HG03558 (cell line): ENCODE measurements around the gene FBRSL1.
"Not testable (repeated sequence)": the region's sequence is repeated elsewhere in the genome, so short reads cannot be mapped to it uniquely, and the experiment has no call there.

Source experiments
- ATAC-seq: cut with Tn5 transposase; IDR thresholded peaks from one replicate; pipeline ENCODE4 v1.9.1; 2021; ENCODE audit warnings: moderate number of reproducible peaks; ENCODE audit not compliant: unreplicated experiment; ENCODE audit errors: extremely low read depth

The FBRSL1 gene

DNA sequence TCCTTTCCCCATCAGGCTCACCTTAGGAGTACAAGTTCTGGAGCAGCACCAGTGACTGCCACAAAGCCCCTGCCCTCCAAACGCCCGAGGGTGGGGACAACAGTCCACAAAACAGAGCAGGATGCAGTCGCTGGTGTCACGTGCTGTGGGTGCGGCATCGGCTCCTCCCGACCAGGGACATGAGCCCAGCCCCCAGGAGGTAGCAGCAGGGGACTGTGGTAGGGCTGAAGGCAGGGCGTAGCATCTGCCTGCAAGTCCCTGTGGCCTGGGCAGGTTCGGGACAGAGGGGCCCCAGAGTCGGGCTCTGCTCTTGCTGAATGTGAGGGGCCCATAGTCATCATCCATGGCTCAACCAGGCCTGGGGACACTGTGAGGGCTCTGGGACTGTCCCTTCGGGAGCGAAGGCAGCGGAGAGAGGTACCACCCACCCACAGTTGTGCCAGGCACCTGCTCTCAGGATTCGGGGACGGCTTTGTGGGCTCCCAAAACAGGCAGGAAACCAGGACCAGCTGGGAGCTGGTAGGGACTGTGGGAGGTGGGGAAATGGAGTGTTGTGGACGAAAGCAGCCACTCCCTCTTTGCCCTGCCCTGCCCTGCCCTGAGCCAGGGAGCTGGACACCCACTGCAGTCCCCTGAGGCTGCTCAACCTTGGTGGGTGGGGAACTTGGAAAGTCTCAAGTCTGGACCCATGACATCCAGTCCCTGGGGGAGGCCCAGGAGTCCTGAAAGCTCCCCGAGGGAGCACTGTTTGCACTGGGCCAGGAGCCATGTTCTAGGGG is 30.7 kb downstream of the FBRSL1 start:
- ATAC-seq = no peak

DNA sequence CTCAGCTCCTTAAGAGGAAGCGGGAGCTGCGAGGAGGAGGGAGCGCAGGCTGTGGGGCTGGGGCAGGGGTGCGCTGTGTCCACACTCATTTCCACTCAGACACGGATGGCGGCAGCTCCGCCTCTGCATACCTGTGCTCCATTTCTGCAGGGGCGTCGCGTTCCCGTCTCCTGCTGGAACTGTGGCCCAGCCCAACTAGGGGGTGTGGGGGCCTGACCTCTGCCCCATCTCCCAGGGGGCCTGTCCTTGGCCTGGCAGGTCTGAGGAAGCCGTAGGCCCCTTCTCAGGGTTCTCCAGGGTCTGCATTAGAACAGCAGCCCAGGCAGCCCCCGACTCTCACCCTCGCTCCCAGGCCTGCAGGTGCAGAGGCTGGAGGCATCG is 31.2 kb downstream of the FBRSL1 start:
- no peak for ATAC-seq

DNA sequence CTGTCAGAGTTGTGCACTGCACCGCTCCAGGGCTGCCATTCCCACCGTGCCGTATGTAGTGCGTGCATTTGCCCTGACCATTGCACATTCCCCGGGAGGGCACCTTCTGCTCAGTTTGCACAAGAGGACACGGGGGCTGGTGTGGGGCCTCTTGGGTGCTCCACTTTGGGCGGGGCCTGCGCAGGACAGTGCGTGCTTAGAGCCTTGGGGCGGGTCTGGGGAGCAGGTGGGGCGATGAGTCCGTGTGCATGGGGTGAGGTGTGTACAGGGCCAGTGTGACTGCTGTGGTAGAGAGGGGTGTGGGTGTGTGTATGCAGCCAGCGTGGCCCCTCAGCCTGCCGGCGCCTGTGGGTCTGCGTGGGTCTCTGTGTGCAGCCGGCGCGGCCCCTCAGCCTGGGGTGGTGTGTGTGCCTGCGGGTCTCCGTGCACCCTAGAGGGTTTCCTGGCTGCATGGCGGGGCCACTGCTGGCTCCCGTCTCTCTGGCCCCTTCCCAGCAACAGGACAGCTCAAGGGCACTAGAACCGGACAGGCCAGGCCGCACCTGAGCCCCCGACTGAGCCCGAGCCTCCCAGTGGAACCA is 31.9 kb downstream of the FBRSL1 start:
- ATAC-seq = no peak

DNA sequence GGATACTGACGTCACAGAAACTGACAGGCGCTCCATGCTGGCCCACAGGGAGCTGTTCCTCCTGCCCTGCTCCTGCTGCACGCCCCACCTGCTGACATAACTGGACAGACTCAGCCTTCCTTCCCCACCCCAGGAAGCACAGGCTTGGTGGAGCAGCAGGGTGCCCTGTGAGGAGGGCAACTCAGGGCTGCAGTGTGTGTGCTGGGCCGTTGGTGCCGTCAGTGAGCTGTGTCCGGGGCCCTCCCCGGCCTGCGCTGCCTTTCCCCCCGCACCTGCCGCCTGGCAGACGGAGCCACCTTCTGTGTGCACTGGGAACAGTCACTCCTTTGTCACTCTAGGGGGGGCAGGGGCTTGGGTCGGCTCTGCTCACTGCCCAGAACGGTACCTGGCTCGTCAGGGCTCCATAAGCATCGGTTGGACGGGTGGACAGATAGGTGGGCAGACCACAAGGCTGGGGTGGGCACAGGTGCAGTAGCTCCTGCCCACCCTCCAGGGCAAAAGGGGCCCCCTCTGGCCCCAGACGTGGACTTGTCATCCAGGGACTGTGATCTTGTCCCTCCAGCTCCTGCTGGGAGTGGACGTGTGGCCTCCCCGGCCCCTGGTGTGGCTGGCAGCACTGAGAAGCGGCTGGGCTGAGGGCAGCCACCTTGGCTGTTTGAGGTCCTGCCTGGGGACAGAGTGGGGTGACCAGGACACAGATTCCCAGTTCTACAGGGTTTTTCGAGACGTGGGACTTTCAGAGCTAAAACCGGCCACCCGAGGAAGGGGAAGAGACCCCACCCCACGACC is 32.8 kb downstream of the FBRSL1 start:
- no peak for ATAC-seq

DNA sequence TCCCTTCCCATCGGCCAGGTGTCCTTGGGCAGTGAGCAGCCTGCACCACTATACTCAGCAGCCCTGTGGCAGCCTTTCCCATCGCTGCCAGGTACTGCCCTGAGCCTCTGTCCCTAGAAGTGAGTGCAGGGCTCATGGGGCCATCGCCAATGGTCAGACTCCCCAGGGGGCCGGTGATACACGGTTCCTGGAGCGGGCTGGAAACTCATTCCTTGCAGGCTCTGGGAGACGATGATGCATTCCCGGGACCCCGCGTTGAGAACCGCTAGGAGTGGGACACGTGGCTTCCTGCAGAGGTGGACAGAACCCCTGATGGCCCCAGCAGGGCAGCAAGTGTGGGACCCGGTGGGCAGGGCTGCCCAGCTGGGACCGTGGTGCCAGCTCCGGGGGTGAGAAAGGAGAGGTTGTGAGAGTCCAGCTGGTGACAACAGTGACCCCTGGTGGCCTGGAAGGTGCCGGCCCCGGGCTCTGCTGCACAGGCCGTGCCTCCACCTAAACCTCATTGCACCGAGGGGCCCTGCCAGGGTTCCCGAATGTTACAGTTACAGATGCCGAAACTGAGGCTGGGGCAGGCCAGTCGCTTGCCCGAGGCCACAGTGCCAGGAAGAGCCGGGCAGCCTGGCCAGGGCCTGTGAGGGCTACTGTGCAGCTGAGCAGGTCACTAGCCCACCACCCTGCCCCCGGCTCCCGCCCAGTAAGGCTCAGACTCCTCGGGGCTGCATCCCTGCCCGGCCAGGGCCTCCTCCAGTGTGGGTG is 33.8 kb downstream of the FBRSL1 start:
- ATAC-seq = no peak

DNA sequence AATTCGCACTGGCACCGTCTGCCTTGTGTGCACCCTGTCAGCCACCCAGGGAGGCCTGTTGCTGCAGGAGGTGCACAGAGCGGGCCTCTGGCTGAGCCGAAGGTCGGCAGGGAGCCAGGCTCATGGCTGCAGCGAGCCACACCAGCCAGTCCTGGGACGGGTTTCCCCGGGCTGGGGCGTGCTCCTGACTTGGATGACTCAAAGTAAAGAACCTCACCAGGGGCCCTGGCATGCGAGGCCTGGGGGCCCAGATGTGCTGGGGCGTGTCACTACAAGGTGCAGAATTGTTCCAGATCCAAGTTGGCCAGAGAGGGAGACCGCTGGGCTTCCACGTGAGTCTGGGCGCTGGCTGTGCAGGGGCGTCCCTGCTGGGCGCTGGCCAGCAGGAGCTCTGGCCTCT is 34.5 kb downstream of the FBRSL1 start:
- ATAC-seq = no peak

DNA sequence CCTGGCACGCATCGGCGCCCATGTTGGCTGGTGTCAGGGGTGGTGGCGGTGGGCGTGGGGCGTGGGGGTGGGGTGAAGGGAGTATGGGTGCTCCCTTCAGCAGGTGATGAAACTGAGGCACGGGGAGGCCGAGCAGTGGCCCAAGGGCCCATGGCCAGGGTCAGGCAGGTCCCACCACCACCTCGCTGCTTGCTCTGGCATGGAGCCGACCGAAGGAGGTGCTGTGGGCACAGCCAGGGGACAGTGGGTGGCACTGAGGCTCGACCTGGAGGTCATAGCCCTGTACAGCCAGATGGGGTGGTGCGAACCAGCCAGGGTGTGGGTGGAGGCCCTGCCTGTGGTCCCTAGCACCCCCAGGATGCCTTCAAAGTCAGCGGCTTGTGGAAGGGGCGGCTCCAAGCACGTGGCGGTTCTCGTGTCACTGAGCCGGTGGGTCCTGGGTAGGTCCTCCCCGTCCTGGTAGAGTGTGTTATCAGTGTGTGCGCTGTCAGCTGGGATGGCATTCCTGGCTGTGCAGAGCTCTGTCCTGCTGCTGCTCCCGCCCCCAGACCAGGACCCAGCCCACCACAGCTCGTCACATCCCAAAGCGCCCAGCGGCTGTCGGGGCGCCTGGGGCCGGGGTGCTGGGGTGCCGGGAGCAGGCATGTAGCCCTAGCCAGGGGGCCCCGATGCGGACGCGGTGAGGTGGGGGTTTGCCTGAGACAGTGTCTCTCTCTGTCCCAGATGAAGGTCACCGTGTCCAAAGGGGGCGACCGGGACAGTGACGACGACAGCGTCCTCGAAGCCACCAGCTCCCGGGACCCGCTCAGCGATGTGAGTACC is 35.3 kb downstream of the FBRSL1 start:
- ATAC-seq = no peak

DNA sequence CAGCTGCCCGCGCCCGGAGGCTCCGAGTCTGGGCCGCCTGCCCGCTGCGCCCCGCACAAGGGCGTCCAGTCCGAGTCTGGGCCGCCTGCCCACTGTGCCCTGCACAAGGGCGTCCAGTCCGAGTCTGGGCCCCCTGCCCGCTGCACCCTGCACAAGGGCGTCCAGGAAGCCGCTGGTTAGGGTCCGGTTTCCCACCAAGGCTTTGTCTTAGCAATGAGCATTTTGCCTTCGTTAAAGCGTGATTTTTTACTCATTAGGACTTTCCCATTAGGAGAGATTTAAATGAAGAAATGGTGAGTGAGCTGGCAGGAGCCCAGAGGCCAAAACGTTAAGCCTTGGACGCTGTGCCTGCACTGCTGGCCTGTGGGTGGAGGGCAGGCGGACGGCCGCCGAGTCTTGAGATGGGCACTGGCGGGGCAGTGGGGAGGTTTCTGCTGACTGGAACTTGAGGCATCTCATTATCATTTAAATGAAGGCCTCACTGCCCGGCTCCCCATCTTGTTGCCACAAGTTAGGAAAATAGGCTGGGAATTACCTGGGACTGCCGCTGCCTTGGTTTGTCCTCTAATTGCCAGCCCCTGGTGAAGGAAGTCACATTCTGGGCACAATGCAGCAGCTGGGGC is 36.0 kb downstream of the FBRSL1 start:
- ATAC-seq = no peak

DNA sequence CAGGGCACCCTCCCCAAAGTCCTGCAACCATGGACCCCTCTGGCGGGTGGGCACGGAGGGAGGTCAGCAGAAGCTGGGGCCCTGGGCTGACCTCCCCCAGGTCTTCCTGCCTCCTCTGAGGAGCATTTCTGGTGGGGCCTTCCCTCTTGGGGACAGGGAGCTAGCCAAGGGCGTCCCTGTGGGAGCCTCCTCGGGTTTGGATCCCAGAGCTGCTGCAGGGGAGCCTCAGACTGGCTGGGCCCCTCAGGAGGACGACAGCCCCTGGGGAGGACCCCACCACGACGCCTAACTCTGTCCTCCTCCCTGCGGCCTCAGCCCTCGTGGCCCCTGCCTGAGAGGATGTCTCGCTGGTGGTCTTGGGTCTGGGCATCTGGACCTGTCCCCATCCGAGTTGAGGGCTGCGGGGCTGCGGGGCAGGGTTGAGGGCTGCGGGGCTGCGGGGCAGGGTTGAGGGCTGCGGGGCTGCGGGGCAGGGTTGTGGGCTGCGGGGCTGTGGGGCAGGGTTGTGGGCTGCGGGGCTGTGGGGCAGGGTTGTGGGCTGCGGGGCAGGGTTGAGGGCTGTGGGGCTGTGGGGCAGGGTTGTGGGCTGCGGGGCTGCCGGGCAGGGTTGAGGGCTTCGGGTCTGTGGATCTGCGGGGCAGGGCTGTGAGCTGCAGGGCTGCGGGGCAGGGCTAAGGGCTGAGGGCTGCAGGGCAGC is 37.4 kb downstream of the FBRSL1 start:
- no peak for ATAC-seq

DNA sequence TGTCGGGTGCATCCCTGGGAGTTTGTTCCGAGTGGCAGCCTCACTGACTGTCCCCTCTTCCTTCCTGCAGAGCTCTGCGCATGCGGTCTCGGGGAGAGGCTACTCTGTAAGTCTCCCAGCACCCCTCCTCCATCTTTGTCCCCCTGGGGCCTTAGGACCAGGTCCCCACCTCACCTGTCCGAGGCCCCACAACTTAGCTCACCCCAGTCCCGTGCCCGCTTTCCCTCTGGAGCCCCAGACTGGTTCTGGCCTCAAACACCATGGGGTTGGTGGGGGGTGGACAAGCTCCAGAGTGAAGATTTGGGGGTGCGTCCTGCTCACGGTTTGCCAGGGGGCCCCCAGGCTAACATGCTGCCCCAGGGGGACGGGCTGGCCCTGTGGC is 37.9 kb downstream of the FBRSL1 start:
- ATAC-seq = no peak

DNA sequence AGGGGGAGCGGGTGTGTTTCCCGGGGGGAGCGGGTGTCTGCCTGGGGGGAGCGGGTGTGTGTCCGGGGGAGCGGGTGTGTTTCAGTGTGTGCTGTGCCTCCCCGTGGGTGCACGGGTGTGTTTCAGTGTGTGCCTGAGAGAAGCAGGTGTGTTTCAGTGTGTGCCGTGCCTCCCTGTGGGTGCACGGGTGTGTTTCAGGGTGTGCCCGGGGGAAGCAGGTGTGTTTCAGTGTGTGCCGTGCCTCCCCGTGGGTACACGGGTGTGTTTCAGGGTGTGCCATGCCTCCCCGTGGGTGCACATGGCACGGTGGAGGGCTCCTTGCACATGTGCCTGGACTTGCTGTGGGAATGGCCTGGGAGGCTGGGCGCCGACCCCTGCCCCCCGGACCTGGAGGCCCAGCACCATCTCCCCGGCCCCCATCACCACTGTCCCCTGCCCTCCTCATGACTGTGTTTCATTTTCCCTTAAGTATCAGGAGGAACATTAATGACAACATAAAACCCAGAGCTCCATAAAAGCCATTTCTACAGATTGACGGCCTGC is 38.7 kb downstream of the FBRSL1 start:
- no peak for ATAC-seq

DNA sequence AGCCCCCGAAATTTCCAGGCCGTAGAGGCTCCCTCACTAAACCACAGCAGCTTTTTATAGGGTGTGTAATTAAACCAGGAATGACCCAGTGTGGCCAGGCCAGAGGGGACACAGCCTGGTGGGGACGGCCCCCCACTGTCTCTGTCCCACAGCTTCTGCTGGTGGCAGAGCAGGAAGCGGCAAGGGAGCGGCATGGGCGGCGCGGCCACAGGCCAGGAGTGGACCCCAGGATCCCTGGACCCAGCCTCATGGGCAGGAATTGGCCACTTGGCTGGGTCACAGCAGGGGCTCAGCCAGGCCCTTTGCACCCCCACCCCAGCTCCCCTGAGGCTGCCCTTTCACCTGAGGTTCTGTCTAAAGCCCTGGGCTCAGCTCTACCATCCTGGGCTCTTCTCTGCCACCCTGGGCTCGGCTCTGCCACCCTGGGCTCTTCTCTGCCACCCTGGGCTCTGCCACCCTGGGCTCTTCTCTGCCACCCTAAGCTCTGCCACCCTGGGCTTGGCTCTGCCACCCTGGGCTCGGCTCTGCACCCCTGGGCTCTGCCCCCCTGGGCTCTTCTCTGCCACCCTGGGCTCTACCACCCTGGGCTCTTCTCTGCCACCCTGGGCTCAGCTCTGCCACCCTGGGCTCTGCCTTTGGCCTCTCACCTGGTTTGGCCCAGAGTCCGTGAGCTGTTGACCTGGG is 39.3 kb downstream of the FBRSL1 start:
- no peak for ATAC-seq

DNA sequence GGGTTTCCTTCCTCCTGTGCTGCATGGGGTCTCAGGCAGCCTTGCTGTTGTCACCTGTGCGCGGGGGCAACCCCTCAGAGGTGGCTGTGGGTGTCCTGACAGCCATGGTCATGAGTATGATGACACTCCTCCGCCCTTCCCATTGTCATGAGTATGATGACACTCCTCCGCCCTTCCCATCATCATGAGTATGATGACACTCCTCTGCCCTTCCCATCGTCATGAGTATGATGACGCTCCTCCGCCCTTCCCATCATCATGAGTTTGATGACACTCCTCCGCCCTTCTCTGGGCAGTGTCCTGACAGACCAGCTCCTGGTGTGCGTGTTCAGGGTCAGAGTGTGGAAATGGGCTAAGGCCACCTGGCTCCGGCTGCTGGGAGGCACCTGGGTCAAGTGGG is 40.0 kb downstream of the FBRSL1 start:
- ATAC-seq = no peak

DNA sequence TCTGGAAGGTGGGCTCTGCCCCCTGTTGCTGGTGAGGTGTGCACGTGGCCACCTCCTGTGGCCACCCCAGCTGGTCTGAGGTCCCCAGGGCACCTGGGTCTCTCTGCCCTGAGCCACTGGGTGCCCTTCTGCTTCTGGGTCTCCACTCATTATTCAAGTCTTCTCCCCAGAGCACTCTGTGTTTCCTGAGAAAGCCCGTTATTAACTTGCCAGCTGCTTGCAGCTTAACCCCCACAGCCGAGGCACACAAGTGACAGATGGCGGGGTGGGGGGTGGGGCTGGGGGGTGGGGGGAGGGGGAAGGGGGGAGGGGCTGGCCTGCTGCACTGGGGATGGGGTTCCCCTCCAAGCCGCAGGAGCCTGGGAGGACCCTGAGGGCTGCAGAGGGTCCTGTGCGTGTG is 40.5 kb downstream of the FBRSL1 start:
- no peak for ATAC-seq

DNA sequence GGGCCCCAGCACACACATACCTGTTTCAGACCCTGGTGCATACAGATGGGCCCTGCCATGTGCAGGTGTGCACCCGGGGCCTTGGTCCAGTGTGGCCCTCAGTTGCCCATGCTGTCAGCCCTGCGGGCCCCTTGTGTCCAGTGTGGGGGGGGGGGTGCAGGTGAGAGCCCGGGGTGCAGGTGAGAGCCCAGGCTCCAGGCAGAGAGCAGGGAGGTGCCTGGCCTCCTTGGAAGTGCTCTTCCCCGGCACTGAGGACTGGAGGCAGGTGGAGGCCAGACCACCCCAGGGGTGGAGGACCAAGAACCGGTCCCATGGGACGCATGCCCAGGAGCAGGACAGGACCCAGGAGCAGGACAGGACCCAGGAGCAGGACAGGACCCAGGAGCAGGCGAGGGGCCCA is 40.9 kb downstream of the FBRSL1 start:
- ATAC-seq = no peak

DNA sequence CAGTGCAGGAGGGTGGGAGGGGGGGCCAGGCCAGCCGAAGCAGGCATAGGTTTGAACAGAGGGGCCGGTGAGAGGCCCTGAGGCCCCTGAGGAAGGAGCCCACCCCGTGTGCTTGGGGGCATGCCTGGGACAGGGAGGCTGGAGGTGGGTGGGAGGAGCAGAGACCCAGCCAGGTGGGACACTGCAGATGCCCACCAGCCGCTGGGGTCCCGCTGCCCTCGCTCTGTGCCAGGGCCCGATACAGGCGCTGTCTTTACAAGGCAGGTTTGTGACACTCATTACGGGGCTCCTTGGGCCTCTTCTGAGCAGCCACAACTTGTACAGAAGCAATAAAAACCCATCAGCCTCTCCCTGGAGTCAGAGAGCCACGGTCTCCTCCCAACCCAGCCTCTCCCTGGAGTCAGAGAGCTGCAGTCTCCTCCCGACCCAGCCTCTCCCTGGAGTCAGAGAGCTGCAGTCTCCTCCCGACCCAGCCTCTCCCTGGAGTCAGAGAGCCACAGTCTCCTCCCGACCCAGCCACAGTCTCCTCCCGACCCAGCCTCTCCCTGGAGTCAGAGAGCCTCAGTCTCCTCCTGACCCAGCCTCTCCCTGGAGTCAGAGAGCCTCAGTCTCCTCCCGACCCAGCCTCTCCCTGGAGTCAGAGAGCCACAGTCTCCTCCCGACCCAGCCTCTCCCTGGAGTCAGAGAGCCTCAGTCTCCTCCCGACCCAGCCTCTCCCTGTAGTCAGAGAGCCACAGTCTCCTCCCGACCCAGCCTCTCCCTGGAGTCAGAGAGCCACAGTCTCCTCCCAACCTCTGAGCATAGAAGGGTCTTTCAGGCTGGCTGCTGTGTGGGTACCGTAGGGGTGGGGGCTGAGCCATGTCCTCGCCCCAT is 43.0 kb downstream of the FBRSL1 start:
- not testable (repeated sequence) for ATAC-seq

DNA sequence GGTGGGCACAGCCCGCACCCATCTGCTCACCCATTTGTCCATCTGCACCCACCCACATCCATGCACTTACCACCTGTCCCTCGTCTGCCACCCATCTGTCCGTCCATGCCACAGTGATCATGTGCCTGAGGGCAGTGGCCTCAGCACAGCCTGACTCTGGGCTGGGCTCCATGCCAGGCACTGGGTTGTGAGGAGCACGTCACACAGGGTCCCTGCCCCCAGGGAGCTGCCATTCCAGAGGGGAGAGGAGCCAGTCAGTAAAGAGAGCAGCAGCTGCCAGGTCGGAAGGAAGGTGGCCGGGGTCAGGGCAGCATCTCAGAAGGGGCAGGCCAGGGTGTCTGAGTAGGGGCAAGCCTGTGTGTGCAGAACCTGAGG is 43.6 kb downstream of the FBRSL1 start:
- ATAC-seq = no peak
